SH-SY5Y (cell line): ENCODE data around the gene CELF2.

Experiments
- GATA2 ChIP-seq: IDR thresholded peaks from 2 replicates; pipeline ENCODE4 v1.6.1; 2011; ENCODE audit warnings: mild to moderate bottlenecking, low read depth, low read length
- GATA3 ChIP-seq: IDR thresholded peaks from 2 replicates; pipeline ENCODE4 v1.6.1; 2011; ENCODE audit warnings: low read depth, mild to moderate bottlenecking, low read length, moderate library complexity

GRCh38 chr10:11367505-11367904 is 349.8 kb downstream of the CELF2 start:
- TF ChIP-seq GATA2 = no peak
- no peak for TF ChIP-seq GATA3
